Neuronal stem cell (in vitro differentiated cells): ENCODE measurements around the gene NEDD9.

Experiments used
- DNase-seq: peaks from one replicate; pipeline ENCODE4 v3.0.0-alpha.2; 2013; ENCODE audit warnings: low spot score
- H2AFZ ChIP-seq: one replicate; pipeline ENCODE4 v1.6.1; 2013; ENCODE audit warnings: mild to moderate bottlenecking, low read length, inconsistent platforms
- H2AK5ac ChIP-seq: 2 replicates; pipeline ENCODE4 v1.6.1; 2013; ENCODE audit warnings: low read depth, mild to moderate bottlenecking, inconsistent platforms, low read length, moderate library complexity, mixed read lengths
- H2BK120ac ChIP-seq: 2 replicates; pipeline ENCODE4 v1.6.1; 2013; ENCODE audit warnings: low read depth, mild to moderate bottlenecking, inconsistent platforms, low read length, moderate library complexity, mixed read lengths
- H2BK12ac ChIP-seq: one replicate; pipeline ENCODE4 v1.6.1; 2013; ENCODE audit warnings: low read length, inconsistent platforms
- H2BK15ac ChIP-seq: 2 replicates; pipeline ENCODE4 v1.6.1; 2013; ENCODE audit warnings: mild to moderate bottlenecking, low read length, inconsistent platforms, mixed read lengths
- H2BK5ac ChIP-seq: one replicate; pipeline ENCODE4 v1.6.1; 2013; ENCODE audit warnings: inconsistent platforms, mild to moderate bottlenecking, low read length, moderate library complexity
- H3K14ac ChIP-seq: one replicate; pipeline ENCODE4 v1.6.1; 2013; ENCODE audit warnings: low read length, inconsistent platforms
- H3K18ac ChIP-seq: 2 replicates; pipeline ENCODE4 v1.6.1; 2013; ENCODE audit warnings: low read length, inconsistent platforms
- H3K23ac ChIP-seq: 2 replicates; pipeline ENCODE4 v1.6.1; 2013; ENCODE audit warnings: low read depth, mild to moderate bottlenecking, mixed read lengths, low read length, inconsistent platforms; ENCODE audit not compliant: poor library complexity
- H3K27ac ChIP-seq: replicated peaks from 3 replicates; pipeline ENCODE4 v1.5.1; 2013; ENCODE audit warnings: low read length, inconsistent platforms
- H3K27me3 ChIP-seq, 3 experiments: 2 replicates each; pipeline ENCODE4 v1.6.1; 2013; ENCODE audit warnings: low read length in 3 of 3, mild to moderate bottlenecking in 2 of 3, inconsistent platforms in 1 of 3, low read depth in 1 of 3, mixed read lengths in 1 of 3, moderate library complexity in 1 of 3; ENCODE audit not compliant: control insufficient read depth in 3 of 3, insufficient read depth in 3 of 3
- H3K36me3 ChIP-seq, 2 donors: replicated peaks in 1 of 2; 2 replicates each; pipeline ENCODE4 v1.6.1; 2013; ENCODE audit warnings: low read length in 2 of 2; ENCODE audit not compliant: control insufficient read depth in 2 of 2, insufficient read depth in 2 of 2
- H3K4ac ChIP-seq: 2 replicates; pipeline ENCODE4 v1.6.1; 2013; ENCODE audit warnings: inconsistent platforms, mild to moderate bottlenecking, low read length, moderate library complexity
- H3K4me1 ChIP-seq, 2 donors: 1 replicate in 1 of 2; 2 replicates in 1 of 2; pipeline ENCODE4 v1.6.1; 2013; ENCODE audit warnings: low read length in 2 of 2, low read depth in 1 of 2; ENCODE audit not compliant: control insufficient read depth in 2 of 2, insufficient read depth in 1 of 2
- H3K4me2 ChIP-seq: one replicate; pipeline ENCODE4 v1.6.1; 2013; ENCODE audit warnings: mild to moderate bottlenecking, low read length, inconsistent platforms; ENCODE audit not compliant: insufficient read depth, poor library complexity, severe bottlenecking
- H3K4me3 ChIP-seq, 2 donors: 2 replicates each; pipeline ENCODE4 v1.5.1; 2013; ENCODE audit warnings: low read length in 2 of 2, mild to moderate bottlenecking in 2 of 2, inconsistent platforms in 1 of 2, moderate library complexity in 1 of 2
- H3K79me1 ChIP-seq: one replicate; pipeline ENCODE4 v1.6.1; 2013; ENCODE audit warnings: low read depth, mild to moderate bottlenecking, inconsistent platforms, low read length, moderate library complexity
- H3K9ac ChIP-seq: one replicate; pipeline ENCODE4 v1.6.1; 2013; ENCODE audit warnings: mild to moderate bottlenecking, low read depth, low read length, inconsistent platforms; ENCODE audit not compliant: poor library complexity
- H3K9me3 ChIP-seq, 2 donors: replicated peaks in 1 of 2; 2 replicates each; pipeline versions ENCODE3 to v1.6.1; 2013; ENCODE audit warnings: low read length in 2 of 2, mild to moderate bottlenecking in 2 of 2, inconsistent platforms in 1 of 2, low read depth in 1 of 2, mixed read lengths in 1 of 2, moderate library complexity in 1 of 2; ENCODE audit not compliant: control insufficient read depth in 2 of 2, insufficient read depth in 1 of 2
- H4K8ac ChIP-seq: one replicate; pipeline ENCODE4 v1.6.1; 2013; ENCODE audit warnings: low read depth, mild to moderate bottlenecking, inconsistent platforms, low read length, moderate library complexity
- H4K91ac ChIP-seq: one replicate; pipeline ENCODE4 v1.6.1; 2013; ENCODE audit warnings: low read length, low read depth, mild to moderate bottlenecking, inconsistent platforms; ENCODE audit not compliant: poor library complexity
- WGBS, 2 donors: extraction: QIAGEN DNeasy Blood & Tissue Kit; methylation state at CpG; one replicate each; pipeline ENCODE4 v1.1.7; 2013; ENCODE audit warnings: missing lambda C conversion rate in 2 of 2, mixed read lengths in 1 of 2; ENCODE audit not compliant: insufficient read length in 2 of 2, insufficient replicate concordance in 1 of 2; ENCODE audit errors: extremely low coverage in 2 of 2; 5-methylcytosine and 5-hydroxymethylcytosine counted together

The NEDD9 gene

DNA sequence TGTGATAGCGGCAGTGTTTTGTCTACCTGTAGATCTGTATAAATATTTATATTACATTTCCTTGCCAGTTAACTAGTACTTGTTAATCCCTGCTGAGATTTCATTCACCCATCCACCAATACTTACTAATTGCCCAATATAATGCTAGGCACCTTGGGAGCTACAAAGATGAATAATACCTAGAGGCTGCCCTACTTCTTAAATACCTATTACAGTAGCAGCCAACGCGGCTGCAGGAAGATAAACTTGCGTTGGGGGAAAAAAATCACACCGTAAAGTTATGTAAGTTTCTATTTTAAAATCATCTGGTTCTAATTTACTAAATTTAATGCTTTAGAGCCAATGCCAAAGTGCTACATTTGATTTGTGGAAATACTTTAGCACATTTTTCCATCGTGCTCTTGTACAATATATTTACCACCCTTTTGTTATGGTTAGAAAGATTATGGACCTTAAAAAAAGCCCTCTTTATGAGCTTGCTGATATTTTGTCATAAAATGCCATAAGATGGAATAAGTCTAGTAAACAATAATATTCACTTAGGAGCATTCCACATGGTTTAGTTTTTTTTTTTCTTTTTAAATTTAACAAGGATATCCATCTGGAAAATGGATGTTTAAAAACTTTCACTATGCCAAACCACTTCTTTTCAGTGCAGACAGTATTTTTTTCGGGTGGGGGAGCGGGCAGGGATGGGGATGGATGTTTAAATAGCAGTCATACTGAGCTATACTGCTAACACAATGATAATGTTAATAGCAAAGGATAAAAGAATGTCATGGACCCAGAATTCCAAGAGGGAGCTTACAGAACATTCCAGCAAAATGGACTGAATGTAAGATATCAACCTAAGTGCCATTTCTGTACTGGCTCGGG is 13.2 kb upstream of the NEDD9 start:
- Histone ChIP-seq H4K91ac (no peak overlapping the region), H2AFZ (no peak overlapping the region), H2AK5ac (no peak overlapping the region), H3K27ac (no peak overlapping the region), H2BK15ac (no peak overlapping the region), H2BK120ac (no peak overlapping the region), H3K23ac (no peak overlapping the region), H2BK12ac (peak overlapping the region; percentile 50), H3K4me2 (no peak overlapping the region), H3K9me3 (peaks cover 2 to 5% of the 10 kb centered on the region in 2 donors), H3K79me1 (no peaks in the 10 kb centered on the region), H4K8ac (no peak overlapping the region), H3K4me3 (no peak overlapping the region), H3K4me1 (peaks cover 0 to 9% of the 10 kb centered on the region in 2 donors), H3K18ac (peak overlapping the region; percentile 6), H3K27me3 (no peaks in the 10 kb centered on the region), H3K9ac (no peak overlapping the region), H3K4ac (no peak overlapping the region), H3K14ac (peak overlapping the region; percentile 66), H3K36me3 (no peaks in the 10 kb centered on the region), H2BK5ac (no peak overlapping the region)
- no CpG with 5 or more reads among the region's 9 CpGs for WGBS, 2 donors
- DNase-seq = no peak

DNA sequence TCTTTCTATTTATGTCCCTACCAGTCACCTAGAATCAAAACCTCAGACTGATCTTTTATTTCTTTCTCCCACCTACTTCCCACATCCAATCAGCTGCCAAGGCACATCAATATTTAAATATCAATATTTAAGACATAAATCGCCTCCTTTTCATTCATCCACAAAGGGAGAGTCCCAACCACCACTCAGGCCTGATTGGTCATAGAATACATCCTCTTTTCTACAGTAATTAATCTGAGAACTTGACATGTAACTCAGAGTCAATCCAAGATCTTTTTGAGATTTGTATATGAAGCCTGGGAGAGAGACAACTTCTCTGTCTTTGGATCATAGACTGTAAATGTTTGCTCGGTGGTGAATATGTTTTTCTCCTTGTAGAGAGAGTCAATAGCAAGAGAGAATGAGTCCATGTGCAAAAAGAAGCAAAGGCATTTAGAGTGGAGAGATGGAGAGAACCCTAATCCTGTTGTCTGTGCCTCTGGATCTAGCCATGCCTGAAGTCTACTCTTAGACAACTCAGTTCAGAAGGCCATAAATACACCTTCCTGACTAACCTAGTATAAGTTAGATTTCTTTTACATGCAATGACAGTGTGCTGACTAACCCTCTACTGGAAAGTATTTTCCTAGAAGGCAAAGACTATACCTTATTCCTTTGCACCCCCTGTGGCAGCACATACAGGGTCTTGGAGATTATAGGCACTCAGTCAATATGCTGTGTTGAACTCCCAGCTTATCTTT is 12.1 kb upstream of the NEDD9 start:
- Histone ChIP-seq H2AFZ (no peak overlapping the region), H2BK15ac (no peak overlapping the region), H3K36me3 (no peaks in the 10 kb centered on the region), H3K4me3 (no peak overlapping the region), H2BK120ac (no peak overlapping the region), H2BK12ac (no peak overlapping the region), H4K8ac (no peak overlapping the region), H3K27ac (no peak overlapping the region), H3K23ac (no peak overlapping the region), H3K4me2 (no peak overlapping the region), H3K4ac (no peak overlapping the region), H2BK5ac (no peak overlapping the region), H3K4me1 (peaks cover 0 to 9% of the 10 kb centered on the region in 2 donors), H2AK5ac (no peak overlapping the region), H3K18ac (no peak overlapping the region), H3K9ac (no peak overlapping the region), H3K79me1 (no peaks in the 10 kb centered on the region), H3K9me3 (peaks cover 0 to 4% of the 10 kb centered on the region in 2 donors), H4K91ac (no peak overlapping the region), H3K14ac (no peak overlapping the region), H3K27me3 (no peaks in the 10 kb centered on the region)
- no CpG with 5 or more reads among the region's 2 CpGs for WGBS, 2 donors
- DNase-seq = no peak

DNA sequence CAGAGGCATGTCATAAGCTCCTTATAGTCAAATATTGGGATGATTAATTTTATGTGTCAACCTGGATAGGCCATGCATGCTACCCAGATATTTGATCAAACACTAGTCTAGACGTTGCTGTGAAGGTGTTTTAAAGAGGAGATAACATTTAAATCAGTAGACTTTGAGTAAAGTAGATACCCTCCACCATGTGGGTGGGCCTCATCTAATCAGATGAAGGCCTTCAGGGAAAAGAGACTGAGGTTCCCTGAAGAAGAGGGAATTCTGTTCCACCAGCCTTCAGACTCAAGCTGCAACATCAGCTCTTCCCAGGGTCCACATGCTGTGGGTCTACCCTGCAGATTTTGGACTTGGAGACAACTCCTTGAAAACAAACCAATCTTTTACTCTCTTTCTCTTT is 11.4 kb upstream of the NEDD9 start:
- Histone ChIP-seq H3K18ac (no peak overlapping the region), H3K4me2 (no peak overlapping the region), H2AFZ (no peak overlapping the region), H3K4me3 (no peak overlapping the region), H3K27me3 (no peaks in the 10 kb centered on the region), H3K14ac (no peak overlapping the region), H3K9ac (no peak overlapping the region), H3K9me3 (no peaks in the 10 kb centered on the region), H2BK15ac (no peak overlapping the region), H3K27ac (no peak overlapping the region), H3K4ac (no peak overlapping the region), H2AK5ac (no peak overlapping the region), H2BK12ac (no peak overlapping the region), H3K36me3 (no peaks in the 10 kb centered on the region), H3K23ac (no peak overlapping the region), H2BK5ac (no peak overlapping the region), H4K91ac (no peak overlapping the region), H4K8ac (no peak overlapping the region), H3K79me1 (no peaks in the 10 kb centered on the region), H3K4me1 (peaks cover 0 to 9% of the 10 kb centered on the region in 2 donors), H2BK120ac (no peak overlapping the region)
- DNase-seq = no peak
- WGBS, 2 donors = no CpG with 5 or more reads among the region's 1 CpG

DNA sequence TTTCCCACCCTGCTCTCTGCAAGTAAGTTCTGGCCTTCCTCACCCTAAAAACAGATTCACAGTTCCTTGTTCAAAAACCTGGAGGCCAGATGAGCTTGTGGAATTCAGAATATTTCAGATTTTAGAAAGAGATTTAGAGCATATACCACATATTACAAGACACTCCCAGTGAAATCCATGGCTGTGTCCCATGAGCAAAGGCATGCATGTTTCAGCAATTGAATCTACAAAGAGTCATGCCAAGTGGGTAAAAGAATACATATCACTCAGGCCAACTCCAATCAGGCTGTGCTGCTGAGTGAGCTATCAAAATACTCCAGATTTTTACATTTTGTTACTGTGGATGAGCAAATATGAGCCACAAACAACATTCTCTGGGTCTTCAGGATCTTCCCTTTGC is 10.2 kb upstream of the NEDD9 start:
- DNase-seq = no peak
- Histone ChIP-seq H3K4me2 (no peak overlapping the region), H3K4ac (no peak overlapping the region), H3K4me3 (no peak overlapping the region), H4K8ac (no peak overlapping the region), H3K79me1 (no peaks in the 10 kb centered on the region), H3K27me3 (no peaks in the 10 kb centered on the region), H3K18ac (no peak overlapping the region), H2BK5ac (no peak overlapping the region), H3K9ac (no peak overlapping the region), H2AFZ (no peak overlapping the region), H2BK120ac (no peak overlapping the region), H3K36me3 (no peaks in the 10 kb centered on the region), H3K27ac (no peak overlapping the region), H2BK15ac (no peak overlapping the region), H3K23ac (no peak overlapping the region), H3K4me1 (peaks cover 0 to 9% of the 10 kb centered on the region in 2 donors), H2AK5ac (no peak overlapping the region), H2BK12ac (no peak overlapping the region), H3K14ac (no peak overlapping the region), H3K9me3 (no peaks in the 10 kb centered on the region), H4K91ac (no peak overlapping the region)
